ENCODE data around the gene PARP16.
A peak's percentile ranks its signal among the peaks of the same experiment; 100 is the strongest.
"Not testable (repeated sequence)": the region's sequence is repeated elsewhere in the genome, so short reads cannot be mapped to it uniquely, and the experiment has no call there.

PARP16 gene

GRCh38 chr15:65232520-65232919 is 54.2 kb downstream of the PARP16 start:
- no peak for ATAC-seq

- ATAC-seq = no peak
These were observed 55.4 kb downstream of the PARP16 start for GRCh38 chr15:65231306-65231705.

GRCh38 chr15:65226901-65227300 is 59.8 kb downstream of the PARP16 start:
- not testable (repeated sequence) for ATAC-seq

DNA sequence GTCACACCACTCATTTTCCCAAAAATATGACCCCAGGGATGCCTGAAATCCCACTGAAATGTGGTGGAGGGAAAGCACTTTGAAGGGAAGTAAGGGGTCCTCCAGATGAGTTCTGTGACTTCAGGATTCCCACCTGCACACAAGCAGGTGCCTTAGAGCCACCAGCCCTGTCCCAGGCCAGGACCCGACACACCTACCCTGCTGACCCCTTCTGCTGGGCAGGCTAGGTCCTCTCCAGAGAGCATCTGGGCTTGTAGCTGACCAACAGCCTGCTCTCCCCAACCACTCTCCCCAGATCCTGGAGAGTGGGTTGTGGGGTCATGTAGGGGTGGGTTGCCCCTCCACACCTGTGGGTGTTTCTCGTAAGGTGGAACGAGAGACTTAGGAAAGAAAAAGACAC is 60.5 kb downstream of the PARP16 start:
- ATAC-seq = no peak

- no peak for ATAC-seq
These were observed 62.7 kb downstream of the PARP16 start for GRCh38 chr15:65223996-65224395.

- ATAC-seq = no peak
These were observed 63.8 kb downstream of the PARP16 start for GRCh38 chr15:65222891-65223290.

DNA sequence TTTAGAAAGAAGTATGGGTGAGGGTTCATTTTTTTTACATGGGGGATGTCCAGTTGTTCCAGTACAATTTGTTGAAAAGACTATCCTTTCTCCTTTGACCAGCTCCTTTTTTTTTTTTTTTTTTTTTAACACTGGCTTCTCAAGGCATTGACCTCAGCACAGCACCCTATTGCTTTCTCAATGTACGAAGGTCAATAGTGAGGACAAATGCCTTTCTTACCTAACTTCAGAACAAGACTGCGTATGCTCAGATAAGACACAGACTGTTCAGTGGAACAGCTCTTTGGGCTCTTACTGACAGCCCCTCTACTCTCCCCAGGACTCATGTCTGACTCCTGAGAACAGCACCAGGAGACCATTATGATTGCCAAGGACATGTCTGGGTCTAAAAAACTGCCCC is 65.0 kb downstream of the PARP16 start:
- ATAC-seq = no peak

DNA sequence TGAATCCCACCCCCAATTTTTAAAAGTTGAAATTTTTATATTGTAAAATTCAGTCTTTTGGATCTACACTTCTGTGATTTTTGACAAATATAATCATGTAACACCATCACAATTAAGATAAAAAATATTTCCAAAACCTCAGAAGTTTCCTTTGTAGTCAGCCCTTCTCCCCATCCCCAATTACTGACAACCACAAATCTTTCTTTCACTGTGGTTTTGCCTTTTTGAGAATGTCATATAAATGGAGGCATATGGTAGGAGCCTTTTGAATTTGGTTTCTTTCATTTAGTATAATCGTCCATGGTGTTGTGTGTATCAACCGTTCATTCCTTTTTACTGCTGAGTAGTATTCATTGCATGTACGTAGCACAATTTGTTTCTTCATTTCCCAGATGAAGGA is 67.5 kb downstream of the PARP16 start:
- ATAC-seq = no peak

DNA sequence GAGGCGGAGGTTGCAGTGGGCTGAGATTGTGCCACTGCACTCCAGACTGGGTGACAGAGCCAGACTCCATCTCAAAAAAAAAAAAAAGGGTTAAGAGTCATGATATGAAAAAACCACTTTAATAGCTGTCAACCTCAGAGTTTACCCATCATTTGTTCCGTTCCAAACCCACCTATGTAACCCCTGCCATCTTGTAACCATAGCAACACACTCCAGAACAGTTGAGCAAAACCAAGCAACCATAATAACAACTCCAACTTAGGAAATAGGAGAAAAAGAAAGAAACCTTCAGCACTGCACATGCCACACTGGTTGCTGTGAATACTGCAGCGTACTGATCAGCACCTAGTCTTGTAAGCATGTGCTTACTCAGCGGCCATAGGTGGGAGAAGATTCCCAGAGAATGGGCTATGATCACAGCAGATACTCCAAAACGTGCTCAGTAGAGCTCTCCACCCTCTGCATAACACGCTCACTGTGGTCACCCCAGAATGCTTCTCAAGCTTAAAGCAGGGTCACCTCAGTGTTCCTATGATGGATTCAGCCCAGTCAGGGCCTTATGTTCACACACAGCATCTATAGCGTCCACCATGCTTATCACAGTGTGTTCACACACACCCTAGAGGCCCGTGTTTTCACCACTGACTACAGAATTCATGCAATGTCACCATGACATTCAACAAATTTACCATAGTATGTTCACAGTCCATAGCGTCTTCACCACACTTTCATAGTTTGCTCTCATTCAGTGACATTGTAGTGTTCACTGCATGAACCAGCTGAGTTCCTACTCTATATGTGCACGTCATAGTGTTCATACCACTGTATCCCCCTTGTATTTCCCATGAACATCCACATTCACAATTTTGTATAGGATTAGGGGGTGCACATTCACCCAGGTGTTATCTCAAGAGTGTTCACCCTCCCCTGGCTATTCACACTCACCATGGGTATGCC is 68.9 kb downstream of the PARP16 start:
- peak in 1 of 2 donors; percentile 36 for ATAC-seq

DNA sequence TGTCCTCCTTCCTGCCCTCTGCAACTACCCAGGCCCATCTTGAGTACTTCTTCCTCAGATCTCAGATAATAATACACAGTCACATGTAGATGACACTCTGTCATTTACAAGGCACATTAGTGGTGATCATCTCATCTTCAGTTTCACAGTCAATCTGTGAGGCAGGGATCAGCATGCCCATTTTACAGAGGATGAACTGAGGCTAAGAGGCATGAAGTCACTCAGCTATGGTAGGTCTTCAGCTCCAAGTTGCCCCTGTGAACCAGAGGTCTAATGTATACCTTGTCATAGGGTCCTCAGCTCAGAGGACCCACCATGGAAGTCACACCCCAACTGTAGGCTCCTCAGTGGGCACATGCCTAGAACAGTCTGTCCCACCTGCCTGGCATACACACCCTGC is 71.2 kb downstream of the PARP16 start:
- ATAC-seq = no peak

DNA sequence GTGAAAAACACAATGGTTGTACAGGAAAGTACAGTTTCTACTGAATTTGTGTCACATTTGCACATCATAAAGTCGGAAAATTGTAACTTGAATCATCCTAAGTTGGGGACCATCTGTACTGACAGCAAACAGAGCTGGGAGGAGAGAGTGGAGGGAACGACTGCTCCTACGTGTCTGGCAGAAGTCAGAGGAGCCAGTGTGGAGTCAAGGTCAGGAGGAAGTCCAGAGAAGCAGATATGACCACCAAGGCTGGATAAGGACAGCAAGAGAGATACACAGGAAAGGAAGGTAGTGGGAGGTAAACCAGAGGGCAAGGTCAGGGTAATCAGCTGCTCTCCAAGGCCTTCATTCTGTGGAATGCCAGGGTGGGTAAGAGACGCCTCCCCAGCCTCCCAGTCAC is 72.7 kb downstream of the PARP16 start:
- no peak for ATAC-seq

- no peak for ATAC-seq
These were observed 73.4 kb downstream of the PARP16 start for GRCh38 chr15:65213241-65213640.

DNA sequence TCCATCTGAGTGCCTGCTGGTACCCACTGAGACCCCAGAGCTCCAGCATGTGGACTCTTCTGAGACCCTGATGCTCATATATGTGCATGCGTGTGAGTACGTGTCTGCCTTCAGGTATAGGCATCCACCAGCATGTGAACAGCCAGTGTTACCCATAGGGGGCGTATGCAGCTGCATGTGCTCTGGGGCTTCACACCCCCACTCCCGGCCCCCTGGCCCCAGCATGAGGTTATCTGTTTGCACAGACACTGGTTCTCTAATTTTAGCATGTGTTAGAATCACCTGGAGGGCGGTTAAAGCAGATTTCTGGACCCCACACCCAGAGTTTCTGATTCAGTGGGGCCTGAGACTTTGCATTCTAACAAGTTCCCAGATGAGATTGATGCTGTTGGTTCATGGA is 74.6 kb downstream of the PARP16 start:
- ATAC-seq = peak in 1 of 2 donors; percentile 73

DNA sequence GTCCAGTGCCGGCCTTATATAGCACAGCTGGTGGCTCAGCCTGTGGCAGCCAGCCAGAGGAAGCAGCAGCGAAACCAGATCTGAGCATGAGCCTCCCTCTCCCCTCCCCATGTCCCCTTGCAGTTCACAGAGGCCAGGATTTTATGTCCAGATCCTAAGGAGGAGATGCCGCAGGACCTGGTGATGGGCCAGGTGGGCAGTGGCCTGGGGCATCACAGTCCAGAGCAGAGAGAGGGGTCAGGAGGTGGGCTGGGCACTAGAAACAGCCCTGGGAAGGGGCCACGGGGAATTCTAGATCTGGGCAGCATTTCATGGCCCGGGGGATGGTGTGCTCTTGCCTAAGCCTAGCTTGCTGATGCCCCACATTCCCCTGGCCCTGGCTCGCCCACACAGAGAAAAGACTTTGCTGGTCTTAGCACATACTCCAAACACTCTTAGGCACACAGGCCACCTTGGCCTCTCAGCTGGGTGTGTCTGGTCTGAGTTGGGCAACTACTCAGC is 75.2 kb downstream of the PARP16 start:
- ATAC-seq = no peak

DNA sequence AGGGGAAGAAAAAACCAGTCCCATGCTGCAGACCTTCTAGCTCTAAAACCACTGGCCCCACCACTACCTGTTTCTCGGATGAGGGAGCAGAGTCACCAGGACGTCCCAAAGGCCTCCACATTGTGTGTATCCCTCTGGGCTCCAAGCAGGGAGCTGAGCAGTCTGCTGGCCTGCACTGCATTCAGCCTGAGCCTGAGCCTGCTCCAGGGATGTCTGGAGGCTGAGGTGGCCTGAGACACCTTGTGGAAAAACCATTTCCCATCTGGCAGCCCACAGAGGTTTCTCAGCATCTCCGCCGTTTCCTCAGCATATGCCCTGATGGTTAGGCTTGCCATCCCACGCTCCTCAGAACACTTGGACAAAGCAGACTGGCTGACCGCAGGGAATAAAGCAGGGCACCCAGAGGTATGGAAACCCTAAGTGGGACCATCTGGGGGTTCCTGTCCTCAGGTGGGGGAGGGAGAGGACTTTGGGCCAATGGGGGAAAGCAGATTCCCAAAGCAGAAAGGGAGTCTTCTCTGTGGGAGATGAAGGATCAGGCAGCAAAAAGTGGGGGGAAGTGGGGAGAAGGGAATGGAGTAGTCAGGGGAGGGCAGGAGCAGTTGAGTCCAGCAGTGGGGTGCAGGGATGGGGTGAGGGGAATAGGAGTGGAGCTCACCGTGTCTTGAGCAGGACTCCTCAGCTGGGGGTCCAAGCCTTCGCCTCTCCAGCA is 75.8 kb downstream of the PARP16 start, which contains the start of gene CILP:
Gene CILP, minus strand, starts transcription at position 704 of the 712 bp plus-strand sequence. CDS start 1,718 bp downstream, outside the sequence.
- no peak for ATAC-seq

GRCh38 chr15:65209701-65210643 is 76.7 kb downstream of the PARP16 start:
- ATAC-seq = no peak

- no peak for ATAC-seq
These were observed 78.0 kb downstream of the PARP16 start for GRCh38 chr15:65208647-65209046.

Measured in activated CD4-positive, CD25-positive, alpha-beta regulatory T cell treated with anti-CD3 and anti-CD28 coated beads, Interleukin-2, amount 50 U/mL, for 24 hours (primary cell).